NCI-H345 (cell line): ENCODE measurements around the gene ANAPC10.
"Not testable (repeated sequence)": the region's sequence is repeated elsewhere in the genome, so short reads cannot be mapped to it uniquely, and the experiment has no call there.

ENCODE experiments used
- DNase-seq: peaks from one replicate; lab custom pipeline; 2025; lab: John Stamatoyannopoulos, UW

ANAPC10 gene, protein sequence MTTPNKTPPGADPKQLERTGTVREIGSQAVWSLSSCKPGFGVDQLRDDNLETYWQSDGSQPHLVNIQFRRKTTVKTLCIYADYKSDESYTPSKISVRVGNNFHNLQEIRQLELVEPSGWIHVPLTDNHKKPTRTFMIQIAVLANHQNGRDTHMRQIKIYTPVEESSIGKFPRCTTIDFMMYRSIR

GRCh38 chr4:145097821-145098674 is at the start of gene ANAPC10, which contains the start of gene ABCE1:
Gene ANAPC10 (minus strand): TSS chr4:145098196. CDS start chr4:145096099, 2,097 bp downstream.
Gene ABCE1 (plus strand): TSS chr4:145098311. CDS start chr4:145104413, 6,102 bp downstream.
- peak; percentile 95 for DNase-seq

- DNase-seq: not testable (repeated sequence)
These were observed 38.2 kb upstream of the ANAPC10 start for GRCh38 chr4:145136219-145136618.

- no peak for DNase-seq
These were observed 34.6 kb upstream of the ANAPC10 start for GRCh38 chr4:145132511-145133098.

DNA sequence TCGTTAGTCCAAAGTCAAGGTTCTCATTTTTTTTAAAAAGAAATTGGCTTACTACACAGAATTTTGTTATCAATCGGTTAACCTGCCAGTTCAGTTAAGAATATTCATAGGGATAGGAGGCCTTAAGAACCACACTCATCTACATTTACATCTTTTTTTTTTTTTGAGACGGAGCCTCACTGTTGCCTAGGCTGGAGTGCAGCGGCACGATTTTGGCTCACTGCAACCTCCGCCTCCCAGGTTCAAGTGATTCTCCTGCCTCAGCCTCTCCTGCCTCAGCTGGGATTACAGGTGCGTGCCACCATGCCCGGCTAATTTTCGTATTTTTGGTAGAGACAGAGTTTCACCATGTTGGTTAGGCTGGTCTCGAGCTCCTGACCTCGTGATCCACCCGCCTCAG is 33.9 kb upstream of the ANAPC10 start:
- no peak for DNase-seq

DNA sequence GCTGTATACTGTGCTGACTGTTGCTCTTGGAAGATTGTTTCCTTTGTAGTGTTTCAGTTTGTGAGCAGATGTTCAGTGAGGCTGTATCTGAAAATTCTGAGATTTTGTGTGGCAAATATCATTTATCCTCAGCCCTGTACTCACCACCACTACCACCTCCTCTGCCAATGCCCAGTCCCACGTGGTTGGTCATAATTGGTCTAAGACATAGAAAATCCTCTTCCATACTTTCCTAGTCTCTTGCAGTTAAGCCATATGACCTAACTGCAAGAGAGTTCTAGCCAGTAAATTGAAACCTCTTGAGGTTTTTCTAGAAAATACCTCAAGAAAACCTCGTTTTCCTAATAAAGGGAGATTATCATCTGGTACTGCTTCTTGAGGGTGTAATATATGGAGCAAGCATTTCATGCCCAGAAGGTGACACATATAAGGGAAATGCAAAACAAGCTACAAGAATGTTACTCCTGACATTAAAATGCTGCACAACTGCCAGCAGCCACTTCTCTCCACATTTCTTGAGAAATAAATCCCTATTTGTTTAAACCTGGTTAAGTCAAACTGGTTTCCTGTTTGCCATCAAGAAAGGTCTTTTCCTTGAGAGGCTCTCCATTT is 32.9 kb upstream of the ANAPC10 start:
- DNase-seq: no peak

DNA sequence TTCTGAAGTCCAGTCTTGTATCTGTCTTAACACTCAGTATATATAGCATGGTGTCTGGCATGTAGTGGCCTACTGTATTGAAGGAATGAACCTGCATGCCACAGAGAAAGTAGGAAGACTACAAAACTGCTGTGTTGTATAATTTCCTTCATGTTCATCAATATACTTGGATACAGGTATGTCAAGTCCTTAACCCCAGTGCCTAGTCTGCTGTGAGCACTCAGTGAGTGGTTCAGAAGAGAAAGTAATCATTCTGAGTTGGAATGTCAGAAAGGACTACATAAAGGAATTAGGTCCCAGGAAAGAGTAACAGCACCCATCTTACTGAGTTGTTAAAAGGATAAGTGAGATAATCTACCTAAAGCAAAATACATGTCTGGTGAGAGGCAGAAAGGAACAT is 32.1 kb upstream of the ANAPC10 start:
- no peak for DNase-seq

DNA sequence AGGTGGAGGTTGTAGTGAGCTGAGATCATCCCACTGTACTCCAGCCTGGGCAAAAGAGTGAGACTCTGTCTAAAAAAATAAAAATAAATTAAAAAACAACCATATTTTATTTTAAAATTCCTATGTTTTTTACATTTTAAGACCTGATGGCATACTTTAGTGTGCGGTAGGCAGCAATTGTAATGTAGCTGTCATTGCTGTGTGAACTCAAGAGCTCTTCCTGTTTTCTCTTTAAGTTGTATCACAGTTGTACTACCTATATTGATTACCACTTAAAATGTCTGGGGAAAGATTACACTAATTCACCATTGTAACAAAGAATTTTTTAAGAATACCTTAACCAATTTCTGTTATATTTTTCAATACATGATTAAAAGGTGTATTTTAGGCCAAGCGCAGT is 27.4 kb upstream of the ANAPC10 start:
- DNase-seq: no peak

GRCh38 chr4:145108128-145108527 is 10.1 kb upstream of the ANAPC10 start:
- DNase-seq: no peak

DNA sequence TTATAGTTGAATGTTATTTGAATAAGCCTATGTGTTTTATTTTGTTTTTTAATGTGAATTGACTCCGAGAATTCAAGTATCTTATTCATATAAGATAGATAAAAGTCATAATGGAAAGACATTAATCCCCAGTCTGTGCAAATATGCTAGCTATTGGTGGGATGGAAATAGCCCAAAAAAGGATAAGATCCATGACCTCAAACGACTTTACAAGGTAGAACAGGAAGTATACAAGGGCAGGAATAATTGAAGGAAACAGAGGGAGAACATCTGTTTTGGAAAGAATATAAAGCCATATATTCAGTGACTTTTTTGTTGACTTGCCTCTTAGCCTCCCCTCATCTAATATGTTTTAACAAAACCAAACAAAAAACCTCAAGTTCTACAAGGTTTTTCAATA is 9.1 kb upstream of the ANAPC10 start:
- DNase-seq: no peak

DNA sequence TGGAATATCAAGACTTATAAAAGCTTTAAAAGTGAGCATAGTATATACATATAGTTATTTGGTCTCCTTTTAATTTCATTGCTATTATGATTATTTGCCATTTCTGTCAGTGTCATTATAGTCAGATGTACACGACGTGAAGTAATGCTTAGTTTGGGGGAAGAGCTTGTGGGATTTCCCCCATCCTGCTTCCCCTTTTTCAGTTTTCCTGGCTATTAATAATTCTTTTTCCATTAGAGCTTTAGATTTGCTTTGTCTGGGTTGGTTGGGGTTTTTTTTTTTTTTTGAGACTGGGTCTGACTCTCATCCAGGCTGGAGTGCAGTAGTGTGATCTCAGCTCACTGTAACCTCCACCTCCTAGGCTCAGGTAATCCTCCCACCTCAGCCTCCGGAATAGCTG is 5.5 kb upstream of the ANAPC10 start:
- DNase-seq: no peak

- no peak for DNase-seq
These were observed 4.6 kb upstream of the ANAPC10 start for GRCh38 chr4:145102619-145103018.

GRCh38 chr4:145101091-145101490 is 3.1 kb upstream of the ANAPC10 start:
- DNase-seq: no peak

GRCh38 chr4:145099653-145100052 is 1.7 kb upstream of the ANAPC10 start:
- DNase-seq: no peak

DNA sequence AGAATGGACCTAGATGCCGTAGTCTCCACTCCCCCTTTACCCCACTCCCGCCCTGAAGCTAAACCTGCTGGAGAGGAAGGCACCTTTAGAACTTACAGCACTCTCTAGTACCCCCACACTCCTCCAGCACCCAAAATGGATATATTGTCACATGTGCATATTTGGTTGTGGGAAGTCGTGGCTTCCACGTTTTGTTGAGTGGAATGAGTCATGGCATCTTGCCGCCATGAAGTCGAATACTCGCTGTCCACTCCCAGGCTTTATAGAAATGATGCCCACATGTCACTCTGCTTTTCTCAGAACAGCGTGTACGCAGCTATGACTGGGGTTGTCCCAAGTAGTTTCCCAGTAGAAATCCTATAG is 660 bp upstream of the ANAPC10 start:
- DNase-seq: peak; percentile 31

DNA sequence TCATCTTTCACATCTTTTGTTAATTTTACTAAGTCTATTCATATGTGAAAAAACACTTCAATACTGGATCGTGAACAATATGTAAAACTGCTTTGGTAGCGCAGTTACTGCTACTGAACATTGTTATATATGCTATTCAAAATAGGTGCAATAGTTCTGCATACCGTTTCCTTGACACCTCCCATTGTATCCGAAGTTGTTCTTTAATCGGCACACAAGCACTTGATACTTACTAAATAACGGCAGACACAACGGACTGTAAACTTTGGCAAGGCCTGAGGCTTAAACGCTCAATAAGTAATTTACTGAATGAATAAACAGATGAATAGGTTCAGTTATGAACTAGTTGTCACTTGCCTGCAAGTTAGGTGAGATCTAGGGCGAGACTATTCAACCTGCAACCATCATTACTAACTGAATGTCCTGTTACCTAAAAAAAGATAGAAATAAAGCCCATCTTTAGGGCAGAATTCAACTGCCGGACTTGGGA is 620 bp downstream of the ANAPC10 start:
- no peak for DNase-seq

DNA sequence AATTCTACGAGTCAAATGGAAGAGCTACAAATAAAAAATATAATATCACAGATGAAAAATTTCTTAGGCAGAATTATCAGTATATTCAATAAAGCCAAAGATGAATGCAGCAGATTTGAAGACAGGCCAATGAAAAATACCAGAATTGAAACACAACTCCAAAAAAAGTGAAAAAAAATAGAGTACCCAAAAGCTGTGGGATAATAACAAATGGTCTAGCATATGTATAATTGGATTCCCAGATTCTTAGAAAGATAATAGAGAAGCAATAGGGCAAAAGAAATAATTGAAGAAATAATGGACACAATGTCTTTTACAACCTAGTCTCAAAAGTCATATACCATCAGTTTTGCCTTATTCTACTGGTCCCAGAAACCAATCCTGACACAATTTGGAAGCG is 4.4 kb downstream of the ANAPC10 start:
- DNase-seq: no peak

- DNase-seq: no peak
These were observed 7.6 kb downstream of the ANAPC10 start for GRCh38 chr4:145090380-145090779.

GRCh38 chr4:145083891-145084605 is 13.9 kb downstream of the ANAPC10 start:
- DNase-seq: no peak

DNA sequence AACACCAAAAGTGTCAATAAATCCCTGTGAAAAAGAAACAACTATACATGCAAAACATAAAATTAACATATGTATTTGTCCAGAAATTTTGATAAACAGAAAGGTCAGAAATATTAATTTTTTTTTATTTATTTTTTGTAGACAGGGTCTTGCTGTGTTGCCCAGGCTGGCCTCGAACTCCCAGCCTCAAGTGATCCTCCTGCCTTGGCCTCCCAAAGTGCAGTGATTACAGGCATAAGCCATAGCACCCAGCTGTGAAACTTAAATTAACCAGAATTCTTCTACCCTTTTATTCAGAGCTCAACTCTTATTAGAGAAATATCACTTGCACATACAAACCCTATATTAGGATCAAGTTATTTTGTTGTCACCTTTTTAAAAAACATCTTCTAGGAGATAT is 16.2 kb downstream of the ANAPC10 start:
- no peak for DNase-seq

- no peak for DNase-seq
These were observed 21.5 kb downstream of the ANAPC10 start for GRCh38 chr4:145076469-145076855.

GRCh38 chr4:145075742-145076468 is 22.1 kb downstream of the ANAPC10 start:
- DNase-seq: no peak
